ENCODE results near the gene PMAIP1.

DNA sequence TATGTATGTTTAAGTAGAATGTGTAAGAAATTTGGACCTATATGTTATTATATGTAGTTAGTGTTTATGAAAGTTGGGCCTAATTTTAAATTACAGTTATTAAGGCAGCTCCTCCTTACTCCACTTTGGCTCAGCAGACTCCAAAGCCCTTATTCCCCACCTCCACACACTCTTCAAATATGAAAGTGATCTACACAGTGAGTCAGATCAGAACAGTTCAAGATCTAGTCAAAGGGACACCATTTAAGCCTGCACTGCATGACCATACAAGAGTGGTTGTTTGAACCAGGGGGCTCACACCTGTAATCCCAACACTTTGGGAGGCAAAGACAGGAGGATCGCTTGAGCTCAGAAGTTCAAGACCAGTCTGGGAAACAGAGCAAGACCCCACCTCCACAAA, 21.2 kb upstream of the PMAIP1 start:
- TF ChIP-seq, protein P1, sequence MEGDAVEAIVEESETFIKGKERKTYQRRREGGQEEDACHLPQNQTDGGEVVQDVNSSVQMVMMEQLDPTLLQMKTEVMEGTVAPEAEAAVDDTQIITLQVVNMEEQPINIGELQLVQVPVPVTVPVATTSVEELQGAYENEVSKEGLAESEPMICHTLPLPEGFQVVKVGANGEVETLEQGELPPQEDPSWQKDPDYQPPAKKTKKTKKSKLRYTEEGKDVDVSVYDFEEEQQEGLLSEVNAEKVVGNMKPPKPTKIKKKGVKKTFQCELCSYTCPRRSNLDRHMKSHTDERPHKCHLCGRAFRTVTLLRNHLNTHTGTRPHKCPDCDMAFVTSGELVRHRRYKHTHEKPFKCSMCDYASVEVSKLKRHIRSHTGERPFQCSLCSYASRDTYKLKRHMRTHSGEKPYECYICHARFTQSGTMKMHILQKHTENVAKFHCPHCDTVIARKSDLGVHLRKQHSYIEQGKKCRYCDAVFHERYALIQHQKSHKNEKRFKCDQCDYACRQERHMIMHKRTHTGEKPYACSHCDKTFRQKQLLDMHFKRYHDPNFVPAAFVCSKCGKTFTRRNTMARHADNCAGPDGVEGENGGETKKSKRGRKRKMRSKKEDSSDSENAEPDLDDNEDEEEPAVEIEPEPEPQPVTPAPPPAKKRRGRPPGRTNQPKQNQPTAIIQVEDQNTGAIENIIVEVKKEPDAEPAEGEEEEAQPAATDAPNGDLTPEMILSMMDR (IDR thresholded peaks at IDR 0.05 in 8 of 11, conservative IDR thresholded peaks at IDR 0.05 in 3 of 11), result no peak
- no peak for TF ChIP-seq POLR2A (IDR thresholded peaks at IDR 0.05)
- no peak for TF ChIP-seq POLR2AphosphoS5 (IDR thresholded peaks at IDR 0.05)

Data from spleen (tissue), 7 donors.